ENCODE results near the gene TXLNA.

- no peak for TF ChIP-seq POLR2AphosphoS5 (IDR thresholded peaks at IDR 0.05)
- peak in 1 of 6 experiments; percentile 7 for TF ChIP-seq CTCF (IDR thresholded peaks at IDR 0.05)
- TF ChIP-seq POLR2A (IDR thresholded peaks at IDR 0.05) = no peak
Observed at GRCh38 chr1:32204943-32205361, 25.5 kb downstream of the TXLNA start.

All from upper lobe of left lung (tissue), 4 donors.